Activated naive CD8-positive, alpha-beta T cell treated with anti-CD3 and anti-CD28 coated beads for 36 hours (primary cell): Measurements from ENCODE around the gene VPS33A. TPM values are rescaled to one million over a fixed set of nuclear protein-coding genes. Genes with fewer than 3 reads are reported as not detected.
"Not testable (repeated sequence)": the region's sequence is repeated elsewhere in the genome, so short reads cannot be mapped to it uniquely, and the experiment has no call there.

Experiments
- DNase-seq: peaks from one replicate; pipeline ENCODE4 v3.0.0; 2021
- H3K27ac Mint-ChIP-seq: one replicate; pipeline ENCODE4 v1.8.0; 2022; ENCODE audit warnings: mild to moderate bottlenecking, moderate library complexity, mixed read lengths
- H3K27me3 Mint-ChIP-seq: one replicate; pipeline ENCODE4 v1.8.0; 2022; ENCODE audit warnings: mild to moderate bottlenecking, mixed read lengths
- H3K36me3 Mint-ChIP-seq: one replicate; pipeline ENCODE4 v1.8.0; 2021; ENCODE audit warnings: mild to moderate bottlenecking, mixed read lengths
- H3K4me1 Mint-ChIP-seq: one replicate; pipeline ENCODE4 v1.8.0; 2021; ENCODE audit warnings: mixed read lengths
- H3K4me3 Mint-ChIP-seq: one replicate; pipeline ENCODE4 v1.8.0; 2022; ENCODE audit warnings: mild to moderate bottlenecking, moderate library complexity, mixed read lengths
- H3K9me3 Mint-ChIP-seq: one replicate; pipeline ENCODE4 v1.8.0; 2022; ENCODE audit warnings: mixed read lengths
- total RNA-seq, 2 experiments: library from RNA; stranded (reverse); gene quantifications; one replicate each; pipeline ENCODE4 v1.2.3, GENCODE V29; 2021

The VPS33A gene
- total RNA-seq, 2 experiments from 2014 or later: 34.5 to 35.7 TPM

DNA sequence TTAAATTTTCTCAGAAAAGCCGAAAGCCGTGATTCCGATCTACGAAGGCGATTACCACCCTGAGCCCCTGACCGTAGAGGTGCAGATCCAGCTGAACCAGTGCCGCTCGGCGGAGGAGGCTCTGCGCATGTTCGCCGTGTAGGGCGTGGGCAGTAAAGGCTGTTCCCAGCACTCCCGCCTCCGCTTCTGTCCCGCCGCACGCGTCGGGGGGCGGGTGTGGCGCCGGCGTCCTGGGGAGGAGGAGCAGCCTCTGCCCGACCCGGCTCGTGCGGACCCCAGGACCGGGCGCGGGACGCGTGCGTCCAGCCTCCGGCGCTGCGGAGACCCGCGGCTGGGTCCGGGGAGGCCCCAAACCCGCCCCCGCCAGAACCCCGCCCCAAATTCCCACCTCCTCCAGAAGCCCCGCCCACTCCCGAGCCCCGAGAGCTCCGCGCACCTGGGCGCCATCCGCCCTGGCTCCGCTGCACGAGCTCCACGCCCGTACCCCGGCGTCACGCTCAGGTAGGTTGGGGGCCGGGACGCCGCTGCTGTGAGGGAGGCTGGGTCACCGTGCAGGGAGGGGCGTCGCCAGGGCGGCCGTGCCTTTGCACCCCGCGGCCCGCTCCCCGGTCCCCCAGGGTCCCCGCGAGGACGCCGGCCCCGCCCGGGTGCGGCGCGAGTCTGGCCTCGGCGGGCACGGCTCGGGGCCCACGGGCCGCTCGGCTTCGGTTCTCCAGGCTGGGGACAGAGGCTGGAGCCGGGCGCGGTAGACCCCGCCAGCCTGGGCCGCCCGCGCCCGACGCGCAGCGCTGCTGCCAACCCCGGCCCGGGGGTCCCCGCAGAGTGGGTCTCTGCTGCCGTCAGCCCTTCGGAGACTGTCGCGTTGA, 62.8 kb downstream of the VPS33A start, which contains the start of gene B3GNT4:
Gene B3GNT4, plus strand, starts transcription at position 409 of the 866 bp plus-strand sequence. CDS start 910 bp downstream, outside the sequence.
- H3K36me3 Mint-ChIP-seq: peaks cover 3% of the 10 kb centered on the region

DNA sequence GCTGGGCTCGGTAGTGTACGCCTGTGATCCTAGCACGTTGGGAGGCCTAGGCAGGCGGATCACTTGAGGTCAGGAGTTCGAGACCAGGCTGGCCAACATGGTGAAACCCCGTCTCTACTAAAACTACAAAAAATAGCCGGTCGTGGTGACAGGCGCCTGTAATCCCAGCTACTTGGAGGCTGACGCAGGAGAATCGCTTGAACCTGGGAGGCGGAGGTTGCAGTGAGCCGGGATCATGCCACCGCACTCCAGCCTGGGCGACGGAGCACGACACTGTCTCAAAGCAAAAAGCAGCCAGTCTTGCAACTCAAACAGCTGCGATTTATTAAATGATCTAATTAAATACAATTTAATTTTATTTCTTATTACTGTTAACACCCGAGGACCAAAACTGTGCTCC, 63.5 kb downstream of the VPS33A start:
- not testable (repeated sequence) for H3K9me3 Mint-ChIP-seq, DNase-seq, H3K36me3 Mint-ChIP-seq, H3K27ac Mint-ChIP-seq
- Mint-ChIP-seq H3K4me1 (peaks cover 13% of the 10 kb centered on the region), H3K4me3 (peak overlapping the region; percentile 77), H3K27me3 (peaks cover 48% of the 10 kb centered on the region)

More for the DNA sequence above, 62.8 kb downstream of the VPS33A start, which contains the start of gene B3GNT4:
- Mint-ChIP-seq H3K9me3 (no peaks in the 10 kb centered on the region), H3K27me3 (peaks cover 43% of the 10 kb centered on the region), H3K4me1 (peaks cover 9% of the 10 kb centered on the region), H3K27ac (no peak within 1 kb of the TSS), H3K4me3 (peak within 1 kb of the TSS; percentile 77)
- peak; percentile 71 for DNase-seq

DNA sequence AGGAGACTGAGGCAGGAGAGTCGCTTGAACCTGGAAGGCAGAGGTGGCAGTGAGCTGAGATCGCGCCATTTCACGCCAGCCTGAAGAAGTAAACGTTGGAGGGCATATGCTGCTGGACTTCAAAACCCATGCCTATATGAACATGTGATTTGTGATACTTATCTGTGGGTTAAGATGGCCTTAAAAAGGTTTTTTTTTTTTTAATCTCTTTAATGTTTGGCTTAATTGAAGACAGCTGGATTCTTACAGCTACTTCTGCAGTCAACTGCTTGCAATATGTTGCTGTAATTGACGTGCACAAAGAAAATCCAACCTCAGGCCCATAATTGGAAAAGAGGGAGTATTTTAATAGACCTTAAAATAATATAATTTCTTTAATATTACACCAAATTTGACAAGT, 64.3 kb downstream of the VPS33A start:
- Mint-ChIP-seq H3K9me3 (no peaks in the 10 kb centered on the region), H3K27me3 (peaks cover 56% of the 10 kb centered on the region), H3K4me3 (no peak overlapping the region), H3K27ac (no peak overlapping the region), H3K4me1 (peaks cover 18% of the 10 kb centered on the region), H3K36me3 (no peaks in the 10 kb centered on the region)
- no peak for DNase-seq

DNA sequence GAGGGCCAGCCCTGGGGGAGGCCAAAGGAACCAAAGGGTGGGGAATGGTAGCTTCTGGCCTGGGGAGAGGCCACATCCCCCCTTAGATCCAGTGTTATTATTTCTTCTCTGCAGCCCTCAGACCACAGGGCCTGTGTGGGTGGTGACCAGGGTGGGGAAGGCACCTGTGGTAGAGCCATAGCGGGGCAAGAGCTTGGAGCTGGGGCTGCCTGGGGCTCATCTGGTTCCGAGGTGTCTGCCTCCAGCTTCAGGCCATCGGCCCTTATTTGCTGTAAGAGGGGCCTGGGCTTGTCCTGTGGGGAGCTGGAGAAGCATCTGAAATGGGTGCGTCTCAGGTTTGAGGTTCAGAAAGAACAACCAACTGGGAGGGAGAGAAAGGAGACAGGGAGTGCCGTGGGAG, 64.9 kb downstream of the VPS33A start:
- H3K4me3 Mint-ChIP-seq: no peak overlapping the region
- no peaks in the 10 kb centered on the region for H3K36me3 Mint-ChIP-seq
- peaks cover 18% of the 10 kb centered on the region for H3K4me1 Mint-ChIP-seq

DNA sequence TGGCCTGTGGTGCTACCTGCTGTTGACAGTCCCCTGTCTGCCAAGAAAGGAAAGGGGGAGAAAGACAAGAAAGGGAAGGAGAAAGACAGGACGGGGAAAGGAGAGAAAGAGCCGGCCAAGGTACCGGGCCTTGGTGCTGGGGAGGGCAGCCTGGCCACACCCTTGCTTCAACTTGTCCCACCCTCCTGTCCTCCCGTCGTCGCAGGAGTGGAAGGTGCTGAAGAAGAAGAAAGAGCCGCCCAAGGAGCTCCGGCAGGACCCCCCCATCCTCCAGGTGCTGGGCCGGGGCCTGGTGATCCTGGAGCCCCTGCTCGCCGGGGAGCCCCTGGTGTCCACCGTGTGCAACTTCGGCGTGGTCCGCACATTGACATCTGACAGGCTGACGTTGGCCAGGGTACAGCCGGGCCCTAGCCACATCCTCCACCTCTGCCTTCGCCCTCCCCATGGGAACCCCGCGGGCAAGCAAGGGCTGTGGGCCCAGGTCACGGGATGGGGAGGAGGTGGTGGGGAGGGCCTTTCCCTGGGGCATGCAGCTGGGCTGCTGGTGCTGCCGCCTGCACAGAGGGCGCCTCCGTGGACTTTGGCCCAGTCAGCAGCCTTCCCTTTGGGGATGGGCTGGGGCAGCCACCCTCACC, 65.6 kb downstream of the VPS33A start:
- no peak for DNase-seq
- Mint-ChIP-seq H3K4me1 (peaks cover 18% of the 10 kb centered on the region), H3K4me3 (no peak overlapping the region), H3K9me3 (peaks cover 1% of the 10 kb centered on the region), H3K27me3 (peaks cover 62% of the 10 kb centered on the region), H3K27ac (no peak overlapping the region), H3K36me3 (no peaks in the 10 kb centered on the region)

More for the DNA sequence above, 64.9 kb downstream of the VPS33A start:
- no peak for DNase-seq
- Mint-ChIP-seq H3K27ac (no peak overlapping the region), H3K9me3 (no peaks in the 10 kb centered on the region), H3K27me3 (peaks cover 60% of the 10 kb centered on the region)

DNA sequence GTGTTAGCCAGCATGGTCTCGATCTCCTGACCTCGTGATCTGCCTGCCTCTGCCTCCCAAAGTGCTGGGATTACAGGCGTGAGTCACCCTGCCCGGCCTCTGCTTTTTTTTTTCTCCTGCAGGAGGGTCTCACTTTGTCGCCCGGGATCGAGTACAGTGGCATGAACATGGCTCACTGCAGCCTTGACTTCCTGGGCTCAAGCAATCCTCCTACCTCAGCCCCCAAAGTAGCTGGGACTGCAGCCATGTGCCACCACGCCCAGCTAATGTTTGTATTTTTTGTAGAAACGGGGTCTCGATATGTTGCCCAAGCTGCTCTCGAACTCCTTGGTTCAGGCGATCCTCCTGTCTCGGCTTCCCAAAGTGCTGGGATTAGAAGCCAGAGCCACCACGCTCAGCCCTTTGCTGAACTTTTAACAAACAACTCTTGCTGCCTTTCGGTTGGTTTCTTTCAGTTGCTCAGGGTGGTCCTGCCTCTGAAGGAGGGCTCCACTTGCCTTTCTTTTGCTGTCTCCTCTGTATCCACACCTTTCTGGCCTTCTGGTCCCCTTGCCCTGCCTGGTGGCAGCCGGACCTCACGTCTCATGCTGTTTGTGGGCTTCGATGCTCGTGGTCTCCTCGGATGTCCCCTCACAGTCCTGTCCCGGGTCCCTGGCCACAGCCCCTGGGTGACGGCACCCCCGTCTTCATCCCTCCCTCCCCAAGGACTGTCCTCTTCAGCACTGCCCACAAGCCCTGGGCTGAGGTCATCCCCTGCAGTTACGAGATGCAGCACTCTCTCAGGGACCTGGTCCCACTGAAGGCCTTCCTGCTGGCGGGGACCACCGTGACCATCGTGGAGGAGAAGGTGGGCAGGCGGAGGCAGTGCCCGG, 66.6 kb downstream of the VPS33A start:
- H3K4me3 Mint-ChIP-seq: no peak overlapping the region
- peaks cover 4% of the 10 kb centered on the region for H3K9me3 Mint-ChIP-seq
- no peaks in the 10 kb centered on the region for H3K36me3 Mint-ChIP-seq
- no peak for DNase-seq
- H3K4me1 Mint-ChIP-seq: peaks cover 16% of the 10 kb centered on the region
- peaks cover 62% of the 10 kb centered on the region for H3K27me3 Mint-ChIP-seq
- H3K27ac Mint-ChIP-seq: no peak overlapping the region

DNA sequence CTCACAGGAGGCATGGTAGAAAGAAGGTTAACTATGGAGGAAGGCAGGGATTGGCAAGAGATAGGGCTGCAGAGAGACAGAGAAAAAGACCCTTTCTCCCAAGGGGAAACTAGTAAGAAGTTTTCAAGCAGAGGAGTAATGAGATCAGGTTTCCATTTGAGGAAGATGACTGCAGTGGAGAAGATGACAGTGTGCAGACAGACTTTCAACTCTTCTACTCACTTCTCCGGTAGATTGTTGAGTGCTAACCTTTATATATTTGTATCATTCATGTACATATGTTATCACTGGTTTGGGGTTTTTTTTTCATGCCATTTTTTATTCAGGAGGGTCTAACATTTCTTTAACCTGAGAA, 68.7 kb downstream of the VPS33A start:
- H3K27ac Mint-ChIP-seq: peak overlapping the region; percentile 62
- H3K27me3 Mint-ChIP-seq: peaks cover 51% of the 10 kb centered on the region
- DNase-seq: no peak
- H3K36me3 Mint-ChIP-seq: no peaks in the 10 kb centered on the region
- peaks cover 4% of the 10 kb centered on the region for H3K9me3 Mint-ChIP-seq
- H3K4me1 Mint-ChIP-seq: peaks cover 10% of the 10 kb centered on the region
- peak overlapping the region; percentile 26 for H3K4me3 Mint-ChIP-seq

DNA sequence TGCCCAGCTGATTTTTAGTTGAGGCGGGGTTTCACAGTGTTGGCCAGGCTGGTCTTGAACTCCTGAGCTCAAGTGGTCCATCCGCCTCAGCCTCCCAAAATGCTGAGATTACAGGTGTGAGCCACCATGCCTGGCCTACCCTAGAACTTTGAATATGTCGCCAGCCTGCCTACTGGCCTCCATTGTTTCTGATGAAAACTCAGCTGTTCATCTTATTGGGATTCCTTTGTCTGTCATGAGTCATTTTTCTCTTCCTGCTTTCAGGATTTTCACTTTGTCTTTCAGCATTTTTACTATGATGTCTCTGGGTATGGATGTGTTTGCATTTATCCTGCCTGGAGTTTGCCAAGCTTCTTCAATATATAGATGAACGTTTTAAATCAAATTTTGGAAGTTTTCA, 70.9 kb downstream of the VPS33A start:
- H3K4me1 Mint-ChIP-seq: peaks cover 9% of the 10 kb centered on the region
- H3K4me3 Mint-ChIP-seq: no peak overlapping the region

DNA sequence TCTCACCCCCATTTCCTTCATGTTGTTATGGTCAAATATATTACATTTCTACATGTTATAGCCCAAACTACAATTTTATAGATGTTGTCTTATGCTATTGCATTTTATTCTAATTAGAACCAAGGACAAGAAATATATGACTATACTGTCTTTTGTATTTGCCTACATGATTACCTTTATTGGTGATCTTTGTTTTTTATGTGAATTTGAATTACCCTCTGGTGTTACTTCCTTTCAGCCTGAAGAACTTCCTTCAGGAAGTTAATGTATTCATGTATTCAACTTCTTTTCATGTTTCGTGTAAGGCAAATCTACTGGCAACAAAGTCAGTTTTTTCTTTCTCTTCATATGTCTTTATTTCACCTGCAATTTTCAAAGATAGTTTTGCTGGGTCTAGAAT, 71.5 kb downstream of the VPS33A start:
- Mint-ChIP-seq H3K36me3 (no peaks in the 10 kb centered on the region), H3K27ac (no peak overlapping the region), H3K9me3 (peaks cover 4% of the 10 kb centered on the region), H3K4me3 (no peak overlapping the region), H3K4me1 (peaks cover 9% of the 10 kb centered on the region), H3K27me3 (peaks cover 37% of the 10 kb centered on the region)
- no peak for DNase-seq

More for the DNA sequence above, 70.9 kb downstream of the VPS33A start:
- H3K9me3 Mint-ChIP-seq: peaks cover 4% of the 10 kb centered on the region
- no peaks in the 10 kb centered on the region for H3K36me3 Mint-ChIP-seq
- no peak overlapping the region for H3K27ac Mint-ChIP-seq
- DNase-seq: no peak
- H3K27me3 Mint-ChIP-seq: peaks cover 42% of the 10 kb centered on the region

DNA sequence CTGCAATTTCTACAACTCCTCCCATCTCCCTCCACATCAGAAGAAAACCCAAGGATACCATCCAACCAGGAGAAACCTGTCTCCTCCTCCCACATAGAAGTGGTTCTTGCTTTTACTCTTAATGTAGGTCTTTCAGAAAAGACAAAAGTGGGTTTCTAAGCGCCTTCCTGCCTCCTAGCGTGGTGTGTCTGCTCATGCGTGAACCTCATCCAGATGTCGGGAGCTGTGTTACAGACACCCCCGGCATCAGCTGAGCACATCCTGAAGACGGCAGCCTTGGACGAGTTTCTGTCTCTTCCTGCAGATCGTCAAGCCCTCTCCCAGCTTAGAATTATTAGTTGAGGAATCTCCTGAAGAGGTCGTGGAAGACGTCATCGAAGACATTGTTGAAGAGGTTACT, 73.9 kb downstream of the VPS33A start:
- no peak for DNase-seq
- Mint-ChIP-seq H3K27me3 (peaks cover 16% of the 10 kb centered on the region), H3K4me3 (no peak overlapping the region), H3K27ac (no peak overlapping the region), H3K4me1 (peaks cover 2% of the 10 kb centered on the region), H3K36me3 (no peaks in the 10 kb centered on the region), H3K9me3 (peaks cover 4% of the 10 kb centered on the region)

DNA sequence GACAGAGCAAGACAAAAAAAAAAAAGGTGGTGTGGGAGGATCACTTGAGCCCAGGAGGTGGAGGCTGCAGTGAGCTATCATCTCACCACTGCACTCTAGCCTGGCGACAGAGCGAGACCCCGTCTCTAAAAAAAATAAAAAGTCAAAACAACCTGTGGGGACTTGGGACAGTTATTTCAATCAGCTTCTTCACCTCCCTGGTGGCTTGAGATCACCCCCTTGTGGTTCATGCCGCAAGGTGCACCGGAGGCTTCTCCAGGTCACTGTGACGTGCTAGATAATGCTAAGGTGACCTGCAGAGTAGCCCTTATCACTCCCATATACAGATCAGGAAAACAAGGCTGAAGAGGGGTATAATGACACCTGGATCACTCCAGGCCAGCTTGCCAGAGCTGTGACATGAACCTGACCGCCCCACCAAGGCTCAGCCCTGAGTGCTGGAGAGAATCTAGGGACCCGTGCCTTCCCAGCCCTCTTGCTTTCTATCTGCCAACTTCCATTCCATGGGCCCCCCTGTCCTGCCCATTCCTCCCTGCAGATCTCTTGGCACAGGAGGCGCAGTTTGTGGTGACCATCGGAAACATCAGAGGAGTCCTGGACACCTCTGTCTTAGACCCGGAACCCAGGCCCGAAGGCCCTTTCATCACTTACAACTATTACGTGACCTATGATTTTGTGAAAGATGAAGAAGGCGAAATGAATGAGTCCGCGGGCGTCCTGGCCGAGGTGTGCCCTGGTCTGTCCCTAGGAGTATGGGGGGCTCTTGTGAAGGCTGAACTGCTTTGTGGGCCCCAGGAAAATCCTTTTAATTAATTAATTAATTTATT, 75.2 kb downstream of the VPS33A start:
- DNase-seq: peak; percentile 64
- Mint-ChIP-seq H3K27me3 (peaks cover 7% of the 10 kb centered on the region), H3K9me3 (peaks cover 4% of the 10 kb centered on the region), H3K4me1 (no peaks in the 10 kb centered on the region), H3K27ac (no peak overlapping the region), H3K36me3 (no peaks in the 10 kb centered on the region), H3K4me3 (no peak overlapping the region)

DNA sequence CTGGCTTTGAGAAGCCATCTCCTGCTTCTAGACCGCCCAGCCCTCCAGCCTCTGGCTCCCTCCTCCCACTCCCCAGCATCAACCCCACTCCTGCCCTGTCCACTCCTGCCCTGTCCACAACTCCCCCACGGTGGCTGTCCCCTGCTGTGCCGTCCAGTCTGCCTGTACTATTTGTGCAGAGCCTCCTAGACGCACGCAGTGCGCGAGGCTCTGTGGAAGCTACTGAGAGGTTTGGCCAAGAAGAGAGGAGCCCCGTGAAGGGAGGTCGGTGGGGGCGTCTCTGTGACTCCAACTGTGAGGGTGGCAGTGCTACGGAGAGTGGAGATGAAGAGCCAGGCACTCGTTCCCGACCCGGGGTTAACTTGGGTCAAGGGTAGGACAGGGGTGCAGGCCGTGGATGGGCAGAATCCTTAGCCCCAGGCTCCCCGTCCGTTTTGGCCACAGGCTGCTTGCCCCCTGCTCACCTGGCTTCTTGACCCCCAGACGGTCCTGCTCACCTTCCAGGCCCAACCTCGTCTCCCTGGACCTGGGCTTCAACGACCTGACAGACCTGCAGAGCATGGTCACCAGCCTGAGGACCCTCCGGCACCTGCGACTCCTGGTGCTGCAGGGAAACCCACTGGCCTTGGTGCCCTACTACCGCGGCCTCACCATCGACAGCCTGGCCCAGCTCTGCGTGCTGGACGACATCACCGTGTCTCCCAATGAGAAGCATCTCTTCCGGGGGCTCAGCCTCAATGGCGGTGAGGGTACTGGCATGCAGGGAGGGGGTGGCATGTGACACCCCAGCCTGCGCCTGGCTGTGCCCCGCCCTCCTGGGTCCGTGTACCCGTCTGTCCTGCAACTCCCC, 76.4 kb downstream of the VPS33A start:
- Mint-ChIP-seq H3K4me3 (no peak overlapping the region), H3K27ac (no peak overlapping the region)

DNA sequence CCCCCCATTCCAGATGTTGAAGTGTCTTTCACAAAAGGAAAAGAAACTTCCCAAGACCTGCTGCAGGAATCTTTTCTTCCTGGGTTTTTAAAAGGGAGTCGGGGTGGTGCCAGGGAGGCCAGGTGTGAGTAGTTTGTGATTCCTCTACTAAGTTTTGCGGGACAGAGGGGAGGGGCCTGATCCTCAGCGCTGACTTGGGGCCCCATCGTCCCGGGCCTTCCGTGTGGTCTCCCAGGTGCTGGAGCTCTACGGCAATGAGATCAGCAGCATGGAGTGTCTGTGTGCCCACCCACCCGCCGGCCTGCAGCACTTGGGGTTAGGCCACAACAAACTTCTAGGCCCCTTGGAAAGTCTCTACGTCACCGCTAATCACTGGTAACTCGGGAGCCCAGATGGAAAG, 78.8 kb downstream of the VPS33A start:
- H3K4me1 Mint-ChIP-seq: peaks cover 7% of the 10 kb centered on the region
- DNase-seq: no peak
- no peak overlapping the region for H3K4me3 Mint-ChIP-seq
- no peaks in the 10 kb centered on the region for H3K9me3 Mint-ChIP-seq
- H3K36me3 Mint-ChIP-seq: no peaks in the 10 kb centered on the region
- no peak overlapping the region for H3K27ac Mint-ChIP-seq
- H3K27me3 Mint-ChIP-seq: peaks cover 19% of the 10 kb centered on the region

More for the DNA sequence above, 76.4 kb downstream of the VPS33A start:
- no peaks in the 10 kb centered on the region for H3K9me3 Mint-ChIP-seq
- peaks cover 4% of the 10 kb centered on the region for H3K27me3 Mint-ChIP-seq
- H3K4me1 Mint-ChIP-seq: no peaks in the 10 kb centered on the region
- DNase-seq: no peak
- no peaks in the 10 kb centered on the region for H3K36me3 Mint-ChIP-seq
